Measurements from ENCODE around the gene STX2. TPM values are rescaled to one million over a fixed set of nuclear protein-coding genes. Genes with fewer than 3 reads are reported as not detected.
A peak's percentile ranks its signal among the peaks of the same experiment; 100 is the strongest.

The STX2 gene
- total and polyA plus RNA-seq, 10 of the 15 experiments (the other 5 are each of a cell fraction or from before 2014, with no cell fraction given): 6.0 to 22.2 (median 10.0) TPM

DNA sequence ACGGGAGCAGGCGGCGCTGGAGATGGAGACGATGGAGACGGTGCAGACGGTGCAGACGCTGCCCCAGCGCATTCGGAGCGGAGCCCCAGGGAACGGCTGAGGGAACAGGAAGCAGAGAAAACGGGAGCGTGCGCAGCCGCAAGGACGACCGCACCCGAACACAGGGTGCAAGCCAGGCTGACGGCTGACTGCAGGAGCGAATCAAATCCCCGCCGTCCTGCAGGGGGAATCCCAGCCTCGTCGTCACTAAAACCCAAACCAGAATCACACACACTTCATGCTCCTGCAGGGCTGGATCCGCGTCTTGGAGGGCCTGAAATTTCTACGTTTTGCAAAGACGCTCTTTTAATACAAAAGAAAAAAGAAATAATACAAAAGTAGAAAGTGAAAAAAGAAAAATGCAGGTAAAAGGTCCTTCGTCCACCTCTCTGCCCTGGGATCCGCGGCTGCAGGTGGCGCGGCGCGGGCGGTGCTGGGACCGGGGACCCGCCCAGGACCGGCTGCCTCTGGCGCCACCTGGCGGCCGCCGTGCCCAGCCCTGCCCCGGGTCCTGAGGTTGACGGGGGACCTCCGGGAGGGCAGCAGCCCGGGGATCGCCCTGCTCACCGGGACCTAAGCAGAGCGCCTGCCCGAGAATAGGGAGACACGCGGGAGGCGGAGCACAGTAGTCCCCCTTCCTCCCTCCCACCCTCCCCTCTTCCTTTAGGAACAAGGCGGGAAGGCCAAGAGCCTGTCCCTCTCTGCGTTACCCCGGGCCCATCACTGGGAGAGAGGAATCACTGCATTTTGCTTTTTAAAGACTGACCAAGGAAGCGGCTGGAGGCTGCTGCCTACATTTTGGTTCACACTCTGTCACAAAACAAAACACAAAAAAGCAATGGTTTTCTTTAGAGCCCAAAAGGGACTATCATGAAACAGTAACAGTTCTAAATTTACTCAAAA lies 20.1 kb downstream of the STX2 start (continued):
- TF ChIP-seq EZH2 (IDR thresholded peaks at IDR 0.05; ENCODE audit: borderline replicate concordance, control insufficient read depth, low read depth, low read length): no peak

DNA sequence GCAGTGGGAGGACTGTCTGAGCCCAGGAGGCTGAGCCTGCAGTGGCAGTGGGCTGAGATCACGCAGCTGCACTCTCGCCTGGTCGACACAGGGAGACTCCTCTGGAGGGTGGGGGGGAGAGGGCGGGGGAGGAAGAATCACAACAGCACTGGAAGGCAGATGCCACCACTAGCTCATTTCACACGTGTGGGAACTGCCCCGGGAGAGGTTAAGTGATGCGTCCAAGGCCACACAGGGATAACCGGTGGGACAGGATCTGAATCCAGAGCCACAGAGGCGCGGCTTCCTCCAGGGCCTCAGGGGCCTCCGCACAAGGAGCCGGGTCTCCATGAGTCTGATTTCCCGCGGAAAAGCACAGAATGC lies 20.8 kb downstream of the STX2 start:
- peak overlapping the region; percentile 42 for H2AFZ ChIP-seq (ENCODE audit: control insufficient read depth, low read depth, low read length)
- ATAC-seq: peak; percentile 17
- H4K20me1 ChIP-seq (ENCODE audit: control insufficient read depth, insufficient read depth): no peaks in the 10 kb centered on the region
- H3K79me2 ChIP-seq (ENCODE audit: control insufficient read depth, insufficient read depth, low read length): peaks cover 1% of the 10 kb centered on the region; the same call in 1 of the 2 replicates
- peak overlapping the region; percentile 92 for H3K4me2 ChIP-seq (ENCODE audit: control insufficient read depth, insufficient read depth)
- no peak for DNase-seq (ENCODE audit: low read depth, low spot score)
- H3K9ac ChIP-seq (ENCODE audit: control insufficient read depth, insufficient read depth, low read length): peak overlapping the region; percentile 24; the same call in 1 of the 2 replicates
- in situ Hi-C loops (cut with MboI) (loop anchor here (5.0 kb wide), 1 partner anchor 56 kb away; no protein-coding TSS in a partner anchor), intact Hi-C loops (cut with micrococcal nuclease; ENCODE audit: unreplicated experiment) (no loop called here)
- no TSS peak for BruUV-seq (replicated peaks)
- no peaks in the 10 kb centered on the region for H3K9me3 ChIP-seq (replicated peaks; ENCODE audit: control insufficient read depth, insufficient read depth, low read length)
- no peak for FAIRE-seq
- RAD21 ChIA-PET (ENCODE audit: unreplicated experiment): interaction anchor here (1.0 to 2.2 kb wide), 4 partner anchors 18 to 286 kb away, joined by 3 to 10 read pairs (median 4); no protein-coding TSS in a partner anchor
- TF ChIP-seq, protein P1, sequence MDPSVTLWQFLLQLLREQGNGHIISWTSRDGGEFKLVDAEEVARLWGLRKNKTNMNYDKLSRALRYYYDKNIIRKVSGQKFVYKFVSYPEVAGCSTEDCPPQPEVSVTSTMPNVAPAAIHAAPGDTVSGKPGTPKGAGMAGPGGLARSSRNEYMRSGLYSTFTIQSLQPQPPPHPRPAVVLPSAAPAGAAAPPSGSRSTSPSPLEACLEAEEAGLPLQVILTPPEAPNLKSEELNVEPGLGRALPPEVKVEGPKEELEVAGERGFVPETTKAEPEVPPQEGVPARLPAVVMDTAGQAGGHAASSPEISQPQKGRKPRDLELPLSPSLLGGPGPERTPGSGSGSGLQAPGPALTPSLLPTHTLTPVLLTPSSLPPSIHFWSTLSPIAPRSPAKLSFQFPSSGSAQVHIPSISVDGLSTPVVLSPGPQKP (IDR thresholded peaks at IDR 0.05; ENCODE audit: low read depth, low read length): no peak
- TF ChIP-seq EGR1 (IDR thresholded peaks at IDR 0.05; ENCODE audit: borderline replicate concordance in 1 of 2, low read depth in 2 of 2, low read length in 2 of 2) (0 out of 3 replicates have a peak, but pooled peaks of 1 of the 2 experiments have one; percentile 12), PAX8 (IDR thresholded peaks at IDR 0.05) (no peak), DPF2 (IDR thresholded peaks at IDR 0.05) (no peak)
- peak overlapping the region; percentile 59; the same call in 1 of the 2 replicates for H3K4me3 ChIP-seq
- no peaks in the 10 kb centered on the region for H3K27me3 ChIP-seq (replicated peaks in 1 of 2; ENCODE audit: control insufficient read depth in 2 of 2, insufficient read depth in 2 of 2, low read length in 1 of 2)
- WGBS (ENCODE audit: insufficient coverage, insufficient replicate concordance, low lambda C conversion rate, missing lambda C conversion rate): 37% methylated on average over 13 of the region's 14 CpGs
- CTCF ChIA-PET: interaction anchor here (0.6 to 3.3 kb wide), 5 partner anchors 8 to 64 kb away, joined by 3 to 16 read pairs (median 6); no protein-coding TSS in a partner anchor
- POLR2A ChIA-PET: interaction anchor here (6.2 kb wide), 1 partner anchor 18 kb away, joined by 24 read pairs; no protein-coding TSS in a partner anchor
- peaks cover 24% of the 10 kb centered on the region for H3K4me1 ChIP-seq (ENCODE audit: control insufficient read depth, insufficient read depth, low read length)
- peaks cover 2 to 4% of the 10 kb centered on the region in 2 experiments; a peak in 3 of 4 replicates for H3K36me3 ChIP-seq (ENCODE audit: control insufficient read depth in 2 of 2, insufficient read depth in 2 of 2, low read length in 1 of 2)
- H3K27ac ChIP-seq (ENCODE audit: control insufficient read depth, insufficient read depth): peak overlapping the region; percentile 37; the same call in 1 of the 2 replicates
- SMC1A ChIA-PET (ENCODE audit: uncharacterized antibody, unreplicated experiment): interaction anchor here (1.3 to 2.0 kb wide), 3 partner anchors 18 to 286 kb away, joined by 3 to 7 read pairs (median 3); no protein-coding TSS in a partner anchor

Measured in GM12878 (cell line).